Nephron (organoid): Measurements from ENCODE around the gene GOSR1.
"Not testable (repeated sequence)": the region's sequence is repeated elsewhere in the genome, so short reads cannot be mapped to it uniquely, and the experiment has no call there.

Experiments used
- H3K27ac Mint-ChIP-seq, 3 experiments: 2 replicates each; pipeline ENCODE4 v1.8.0; 2020; ENCODE audit warnings: mixed read lengths in 3 of 3, mild to moderate bottlenecking in 2 of 3, moderate library complexity in 1 of 3
- H3K27me3 Mint-ChIP-seq: 2 replicates; pipeline ENCODE4 v1.8.0; 2021; ENCODE audit warnings: low read depth, mild to moderate bottlenecking, moderate library complexity, mixed read lengths
- H3K36me3 Mint-ChIP-seq: 2 replicates; pipeline ENCODE4 v1.8.0; 2020; ENCODE audit warnings: low read depth, mixed read lengths
- H3K4me1 Mint-ChIP-seq: 2 replicates; pipeline ENCODE4 v1.8.0; 2020; ENCODE audit warnings: mixed read lengths
- H3K4me3 Mint-ChIP-seq, 3 experiments: 2 replicates each; pipeline ENCODE4 v1.8.0; 2020; ENCODE audit warnings: mild to moderate bottlenecking in 3 of 3, mixed read lengths in 3 of 3, moderate library complexity in 2 of 3
- H3K9me3 Mint-ChIP-seq: 2 replicates; pipeline ENCODE4 v1.8.0; 2020; ENCODE audit warnings: mixed read lengths
- TF ChIP-seq, protein P1 (sequence below), 3 experiments: fragments of 200-600 bp; sonication (generic); IDR thresholded peaks; one replicate each; pipeline ENCODE4 v1.5.0; 2021; ENCODE audit warnings: antibody characterized with exemption in 3 of 3; ENCODE audit not compliant: unreplicated experiment in 3 of 3

Gene GOSR1

DNA sequence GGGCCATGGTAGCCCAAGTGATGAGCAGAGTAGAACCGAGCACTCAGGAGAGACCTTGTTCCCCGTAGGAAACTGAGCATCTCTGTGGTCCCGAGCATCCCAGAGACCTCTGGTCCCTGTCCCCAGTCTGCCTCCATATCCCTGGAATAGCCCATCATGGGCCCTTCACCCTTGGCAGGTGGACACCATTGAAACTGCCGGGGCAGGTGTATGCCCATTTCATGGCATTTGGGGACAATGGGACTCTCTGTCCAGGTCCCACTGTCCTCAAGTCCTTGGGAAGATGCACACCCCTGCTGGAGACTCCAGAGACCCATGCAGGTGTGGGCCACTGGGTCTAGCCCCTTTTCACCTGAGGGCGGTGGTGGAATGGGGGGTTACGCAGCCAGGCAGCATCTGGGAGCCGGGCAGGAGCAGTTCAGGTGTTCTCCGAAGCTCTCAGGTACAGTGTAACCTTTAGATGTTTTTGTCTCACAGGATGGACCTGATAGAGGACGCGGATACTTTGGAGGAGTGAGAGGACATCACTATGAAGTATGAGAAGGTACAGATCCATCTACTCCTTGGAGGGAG, 75.9 kb downstream of the GOSR1 start:
- peaks cover 3% of the 10 kb centered on the region for H3K27me3 Mint-ChIP-seq
- TF ChIP-seq, protein P1, sequence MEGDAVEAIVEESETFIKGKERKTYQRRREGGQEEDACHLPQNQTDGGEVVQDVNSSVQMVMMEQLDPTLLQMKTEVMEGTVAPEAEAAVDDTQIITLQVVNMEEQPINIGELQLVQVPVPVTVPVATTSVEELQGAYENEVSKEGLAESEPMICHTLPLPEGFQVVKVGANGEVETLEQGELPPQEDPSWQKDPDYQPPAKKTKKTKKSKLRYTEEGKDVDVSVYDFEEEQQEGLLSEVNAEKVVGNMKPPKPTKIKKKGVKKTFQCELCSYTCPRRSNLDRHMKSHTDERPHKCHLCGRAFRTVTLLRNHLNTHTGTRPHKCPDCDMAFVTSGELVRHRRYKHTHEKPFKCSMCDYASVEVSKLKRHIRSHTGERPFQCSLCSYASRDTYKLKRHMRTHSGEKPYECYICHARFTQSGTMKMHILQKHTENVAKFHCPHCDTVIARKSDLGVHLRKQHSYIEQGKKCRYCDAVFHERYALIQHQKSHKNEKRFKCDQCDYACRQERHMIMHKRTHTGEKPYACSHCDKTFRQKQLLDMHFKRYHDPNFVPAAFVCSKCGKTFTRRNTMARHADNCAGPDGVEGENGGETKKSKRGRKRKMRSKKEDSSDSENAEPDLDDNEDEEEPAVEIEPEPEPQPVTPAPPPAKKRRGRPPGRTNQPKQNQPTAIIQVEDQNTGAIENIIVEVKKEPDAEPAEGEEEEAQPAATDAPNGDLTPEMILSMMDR (IDR thresholded peaks at IDR 0.05; ENCODE audit: unreplicated experiment in 3 of 3), result no peak
- no peaks in the 10 kb centered on the region for H3K36me3 Mint-ChIP-seq
- H3K4me3 Mint-ChIP-seq, result no peak overlapping the region
- no peaks in the 10 kb centered on the region for H3K9me3 Mint-ChIP-seq
- no peaks in the 10 kb centered on the region for H3K4me1 Mint-ChIP-seq
- H3K27ac Mint-ChIP-seq, result no peak overlapping the region

DNA sequence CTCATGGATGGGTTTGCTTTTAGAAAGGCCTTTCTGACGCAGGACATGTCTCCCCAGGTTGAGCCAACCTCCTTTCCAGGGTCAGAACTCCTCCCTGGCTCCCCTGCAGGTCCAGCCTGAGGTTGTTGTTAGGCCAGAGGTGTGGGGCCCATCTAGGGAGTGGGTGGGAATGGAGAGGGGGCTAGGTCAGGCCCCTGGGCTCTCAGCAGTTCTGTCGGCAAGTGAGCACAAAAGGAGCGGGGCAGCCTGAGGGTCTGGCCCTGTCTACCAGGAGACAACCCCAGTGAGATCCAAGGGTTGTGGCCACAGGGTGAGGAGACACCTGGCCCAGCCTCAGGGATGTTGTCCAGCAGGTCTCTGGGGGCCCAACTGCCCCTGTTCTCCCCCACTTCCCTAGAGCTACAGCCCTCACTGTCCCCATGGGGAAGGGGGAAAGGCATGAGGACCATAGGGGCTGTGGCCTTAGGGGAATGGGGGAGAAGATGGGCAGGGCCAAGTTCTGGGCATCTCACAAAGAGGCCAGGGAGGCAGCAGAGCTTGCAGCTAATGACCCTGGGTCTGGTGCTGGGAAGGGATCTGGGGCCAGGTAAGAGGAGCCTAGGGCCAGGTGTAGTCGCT, 76.7 kb downstream of the GOSR1 start:
- not testable (repeated sequence) for H3K4me1 Mint-ChIP-seq, H3K9me3 Mint-ChIP-seq, H3K27ac Mint-ChIP-seq, H3K27me3 Mint-ChIP-seq, H3K36me3 Mint-ChIP-seq, H3K4me3 Mint-ChIP-seq

DNA sequence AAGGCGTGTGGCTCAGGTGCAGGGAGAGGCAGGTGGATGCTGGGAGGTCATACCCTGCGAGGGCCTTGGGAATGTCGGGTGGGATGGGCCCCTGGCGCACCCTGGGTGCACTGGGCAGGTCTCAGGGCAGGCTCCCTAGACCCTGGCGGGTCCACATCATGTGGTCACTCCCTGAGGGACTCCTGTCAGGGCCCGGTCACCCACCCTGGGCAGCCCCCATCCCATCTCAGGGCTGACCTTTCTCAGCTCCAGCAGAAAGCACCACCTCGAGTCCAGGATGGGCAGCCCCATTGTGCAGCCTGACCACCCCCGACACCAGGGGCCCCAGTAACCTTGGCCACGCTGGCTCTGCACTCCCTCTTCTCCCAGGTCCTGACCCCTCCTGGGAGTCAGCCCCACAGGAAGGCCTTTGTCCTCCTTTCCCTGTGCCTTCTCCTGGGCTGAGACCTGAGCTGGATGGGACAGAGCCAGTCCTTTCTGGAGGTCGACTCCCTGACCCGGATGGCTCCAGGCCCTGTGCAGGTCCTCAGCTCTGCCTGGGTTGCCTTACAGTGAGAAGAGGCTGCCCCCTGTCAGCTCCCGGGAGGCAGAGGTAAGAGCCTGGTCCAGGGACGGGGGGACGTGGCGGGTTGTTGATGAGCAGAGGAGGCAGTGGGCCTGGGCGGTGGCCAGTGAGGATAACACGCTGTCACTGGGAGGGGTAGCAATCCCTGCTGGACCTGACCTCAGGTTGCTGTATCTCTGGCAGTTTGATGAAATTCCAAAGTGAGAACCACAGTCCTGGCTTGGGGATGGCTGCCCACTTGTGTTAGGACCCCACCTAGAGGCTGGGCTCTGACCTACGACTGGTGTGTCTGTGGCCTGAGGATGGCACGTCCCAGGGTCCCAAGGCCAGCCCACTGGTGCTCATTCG, 77.9 kb downstream of the GOSR1 start:
- TF ChIP-seq, protein P1 (IDR thresholded peaks at IDR 0.05; ENCODE audit: unreplicated experiment in 3 of 3), result no peak
- Mint-ChIP-seq H3K27me3 (peaks cover 3% of the 10 kb centered on the region), H3K27ac (no peak overlapping the region), H3K4me1 (no peaks in the 10 kb centered on the region), H3K36me3 (no peaks in the 10 kb centered on the region), H3K9me3 (no peaks in the 10 kb centered on the region), H3K4me3 (no peak overlapping the region)

DNA sequence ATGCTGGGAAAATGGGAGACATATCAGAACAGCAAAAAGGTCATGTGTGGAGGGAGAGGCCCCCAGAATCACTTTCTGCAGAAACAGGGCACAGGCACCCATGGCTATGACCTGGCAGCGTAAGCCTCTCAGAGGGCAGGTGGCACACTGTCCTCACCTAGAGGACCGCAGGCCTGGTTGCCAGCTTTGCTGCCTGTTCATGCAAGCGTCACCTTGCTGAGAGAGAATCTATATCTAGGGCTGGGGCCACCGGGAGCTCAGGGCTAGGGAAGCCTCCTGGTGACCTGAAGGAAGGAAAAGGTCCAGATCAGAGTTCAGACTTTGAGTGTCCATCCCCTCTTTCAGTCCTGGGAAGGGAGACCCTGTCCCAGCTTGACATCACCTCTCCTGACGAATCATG, 78.7 kb downstream of the GOSR1 start:
- Mint-ChIP-seq H3K27ac (no peak overlapping the region), H3K27me3 (peaks cover 3% of the 10 kb centered on the region), H3K9me3 (no peaks in the 10 kb centered on the region), H3K4me1 (no peaks in the 10 kb centered on the region), H3K36me3 (no peaks in the 10 kb centered on the region), H3K4me3 (no peak overlapping the region)
- TF ChIP-seq, protein P1 (IDR thresholded peaks at IDR 0.05; ENCODE audit: unreplicated experiment in 3 of 3), result no peak

DNA sequence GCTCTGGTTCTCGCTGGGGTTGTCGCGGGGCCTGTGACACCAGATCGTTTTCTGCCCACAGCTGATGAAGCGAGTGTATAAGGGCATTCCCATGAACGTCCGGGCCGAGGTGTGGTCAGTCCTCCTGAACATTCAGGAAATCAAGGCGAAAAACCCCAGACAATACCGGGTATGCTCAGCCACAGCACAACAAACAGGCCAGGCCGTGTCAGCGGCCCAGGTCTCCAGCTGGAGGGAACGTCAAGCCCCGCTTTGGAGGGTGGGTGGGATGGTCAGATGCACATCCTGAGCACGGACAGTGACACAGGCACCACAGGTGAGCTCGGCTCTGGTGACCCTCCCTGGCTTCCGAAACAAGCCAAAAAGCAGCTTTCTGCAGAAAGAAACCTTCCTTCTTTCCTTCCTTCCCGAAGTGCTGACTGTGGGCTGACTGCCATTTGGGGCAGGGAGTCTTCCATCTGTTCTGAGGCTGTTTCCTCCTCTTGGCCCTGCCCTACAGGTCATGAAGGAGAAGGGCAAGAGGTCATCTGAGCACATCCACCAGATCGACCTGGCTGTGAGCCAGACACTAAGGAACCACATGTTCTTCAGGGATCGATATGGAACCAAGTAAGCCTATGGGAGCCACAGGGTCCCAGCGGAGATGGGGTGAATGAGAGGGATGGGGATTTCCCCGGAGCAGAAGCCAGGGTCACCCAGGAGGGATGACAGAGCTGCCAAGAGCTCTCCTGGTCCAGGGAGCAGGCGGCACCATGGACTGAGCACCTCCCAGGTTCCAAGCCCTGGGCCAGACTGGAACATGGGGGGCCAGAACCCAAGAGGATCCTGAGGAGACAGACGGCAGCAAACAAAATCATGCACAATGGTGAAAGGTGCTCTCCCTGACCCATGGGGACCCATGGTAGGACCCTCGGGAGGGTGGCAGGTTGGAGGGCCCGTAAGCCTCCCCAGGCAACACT, 79.4 kb downstream of the GOSR1 start:
- H3K36me3 Mint-ChIP-seq, result no peaks in the 10 kb centered on the region

More for the DNA sequence above, 79.4 kb downstream of the GOSR1 start:
- Mint-ChIP-seq H3K9me3 (no peaks in the 10 kb centered on the region), H3K4me3 (no peak overlapping the region), H3K27ac (no peak overlapping the region), H3K4me1 (no peaks in the 10 kb centered on the region), H3K27me3 (no peaks in the 10 kb centered on the region)
- TF ChIP-seq, protein P1 (IDR thresholded peaks at IDR 0.05; ENCODE audit: unreplicated experiment in 3 of 3), result no peak
